Measurements from ENCODE around the gene PGAP6.

DNA sequence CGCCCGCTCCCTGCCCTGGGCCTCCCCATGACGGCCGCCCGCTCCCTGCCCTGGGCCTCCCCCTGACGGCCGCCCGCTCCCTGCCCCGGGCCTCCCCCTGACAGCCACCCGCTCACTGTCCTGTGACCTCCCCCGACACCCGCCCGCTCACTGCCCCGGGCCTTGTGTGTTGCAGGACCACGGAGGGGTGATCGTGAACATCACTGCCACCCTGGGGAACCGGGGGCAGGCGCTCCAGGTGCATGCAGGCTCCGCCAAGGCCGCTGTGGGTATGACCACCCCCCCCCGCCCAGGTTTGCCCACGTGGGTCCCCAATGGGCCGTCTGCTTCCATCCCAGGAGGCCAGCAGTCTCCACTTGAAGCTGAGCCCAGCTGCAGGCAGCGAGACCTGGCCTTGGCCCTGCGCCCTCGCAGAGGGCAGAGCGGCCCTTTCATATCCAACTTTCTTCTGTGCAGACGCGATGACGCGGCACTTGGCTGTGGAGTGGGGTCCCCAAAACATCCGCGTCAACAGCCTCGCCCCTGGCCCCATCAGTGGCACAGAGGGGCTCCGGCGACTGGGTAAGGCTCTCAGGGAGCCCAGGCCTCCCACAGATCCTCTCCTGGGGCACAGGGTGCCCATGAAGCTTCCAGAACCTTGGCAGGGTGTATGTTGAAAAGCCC, 28.9 kb upstream of the PGAP6 start:
- TF ChIP-seq, protein P1, sequence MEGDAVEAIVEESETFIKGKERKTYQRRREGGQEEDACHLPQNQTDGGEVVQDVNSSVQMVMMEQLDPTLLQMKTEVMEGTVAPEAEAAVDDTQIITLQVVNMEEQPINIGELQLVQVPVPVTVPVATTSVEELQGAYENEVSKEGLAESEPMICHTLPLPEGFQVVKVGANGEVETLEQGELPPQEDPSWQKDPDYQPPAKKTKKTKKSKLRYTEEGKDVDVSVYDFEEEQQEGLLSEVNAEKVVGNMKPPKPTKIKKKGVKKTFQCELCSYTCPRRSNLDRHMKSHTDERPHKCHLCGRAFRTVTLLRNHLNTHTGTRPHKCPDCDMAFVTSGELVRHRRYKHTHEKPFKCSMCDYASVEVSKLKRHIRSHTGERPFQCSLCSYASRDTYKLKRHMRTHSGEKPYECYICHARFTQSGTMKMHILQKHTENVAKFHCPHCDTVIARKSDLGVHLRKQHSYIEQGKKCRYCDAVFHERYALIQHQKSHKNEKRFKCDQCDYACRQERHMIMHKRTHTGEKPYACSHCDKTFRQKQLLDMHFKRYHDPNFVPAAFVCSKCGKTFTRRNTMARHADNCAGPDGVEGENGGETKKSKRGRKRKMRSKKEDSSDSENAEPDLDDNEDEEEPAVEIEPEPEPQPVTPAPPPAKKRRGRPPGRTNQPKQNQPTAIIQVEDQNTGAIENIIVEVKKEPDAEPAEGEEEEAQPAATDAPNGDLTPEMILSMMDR (IDR thresholded peaks at IDR 0.05) = no peak
- no peak for TF ChIP-seq EP300 (IDR thresholded peaks at IDR 0.05)
